D721Med (cell line): ENCODE data around the gene GDA.

Source experiments
- DNase-seq: peaks from one replicate; pipeline ENCODE4 v3.0.0; 2011; ENCODE audit warnings: low spot score; ENCODE audit not compliant: insufficient read length
- FAIRE-seq: peaks from 2 replicates; lab custom pipeline; 2011; peaks lifted over from hg19 to GRCh38; lab: Jason Lieb, UNC
- CTCF ChIP-seq: IDR thresholded peaks from 2 replicates; pipeline ENCODE4 v1.5.1; 2012; ENCODE audit warnings: mild to moderate bottlenecking, control low read depth; ENCODE audit not compliant: insufficient read depth; ENCODE audit errors: missing control alignments

Gene GDA

GRCh38 chr9:72185561-72185960, 36.3 kb downstream of the GDA start:
- FAIRE-seq = no peak
- TF ChIP-seq CTCF = no peak
- no peak for DNase-seq

- DNase-seq (no peak), FAIRE-seq (no peak)
- TF ChIP-seq CTCF = no peak
Measured at GRCh38 chr9:72187121-72187695, 38.0 kb downstream of the GDA start.

GRCh38 chr9:72188232-72188631, 39.0 kb downstream of the GDA start:
- no peak for DNase-seq
- TF ChIP-seq CTCF = no peak
- no peak for FAIRE-seq

GRCh38 chr9:72193478-72193881, 44.2 kb downstream of the GDA start:
- FAIRE-seq (no peak), DNase-seq (no peak)
- no peak for TF ChIP-seq CTCF

- TF ChIP-seq CTCF = no peak
- FAIRE-seq = no peak
- no peak for DNase-seq
Measured at GRCh38 chr9:72199238-72199637, 50.0 kb downstream of the GDA start.

GRCh38 chr9:72200452-72200851, 51.2 kb downstream of the GDA start:
- no peak for TF ChIP-seq CTCF
- no peak for DNase-seq
- FAIRE-seq = no peak

GRCh38 chr9:72202009-72202408, 52.8 kb downstream of the GDA start:
- DNase-seq (no peak), FAIRE-seq (no peak)
- no peak for TF ChIP-seq CTCF
